Measurements from ENCODE around the gene NUDT5. TPM values are rescaled to one million over a fixed set of nuclear protein-coding genes. Genes with fewer than 3 reads are reported as not detected.

Gene NUDT5
- total and polyA plus RNA-seq, 2 of the 13 experiments (the other 11 are each of a cell fraction or from before 2014, with no cell fraction given), result 79.6 to 134 TPM

- Histone ChIP-seq H3K27me3 (ENCODE audit: control insufficient read depth in 1 of 2, insufficient read depth in 2 of 2, low read length in 2 of 2) (no peaks in the 10 kb centered on the region), H3K4me1 (ENCODE audit: insufficient read depth, low read length) (no peaks in the 10 kb centered on the region), H3K4me3 (replicated peaks in 1 of 3; ENCODE audit: insufficient read depth in 1 of 3, low read depth in 2 of 3, low read length in 3 of 3) (no peak overlapping the region), H3K36me3 (replicated peaks in 1 of 2; ENCODE audit: control insufficient read depth in 1 of 2, insufficient read depth in 2 of 2, low read length in 2 of 2) (peaks cover 13 to 67% of the 10 kb centered on the region in 2 experiments), H3K9ac (ENCODE audit: insufficient read depth, low read depth, low read length) (no peak overlapping the region), H4K20me1 (ENCODE audit: insufficient read depth, low read length) (peaks cover 8% of the 10 kb centered on the region), H3K79me2 (ENCODE audit: insufficient read depth, low read length) (no peaks in the 10 kb centered on the region), H3K9me3 (ENCODE audit: low read length) (no peaks in the 10 kb centered on the region), H3K4me2 (ENCODE audit: low read depth, low read length) (no peak overlapping the region), H2AFZ (ENCODE audit: low read length) (no peak overlapping the region), H3K27ac (ENCODE audit: extremely low read length, insufficient read depth, low read length) (no peak overlapping the region)
- no peak for ATAC-seq
- ChIA-PET POLR2A (interaction anchor here (1.3 kb wide), 1 partner anchor 23 kb away, joined by 3 read pairs; no protein-coding TSS in a partner anchor), CTCF (ENCODE audit: low intra/inter-chr PET ratio, low total read pairs) (interaction anchor here (0.7 to 3.2 kb wide), 2 partner anchors 23 to 442 kb away, joined by 3 to 9 read pairs; no protein-coding TSS in a partner anchor)
- peak; percentile 39 for DNase-seq (ENCODE audit: low spot score)
- WGBS (ENCODE audit: low lambda C conversion rate), result 55% methylated on average over 6 of the region's 6 CpGs
- in situ Hi-C loops (cut with HindIII; ENCODE audit: extremely low pct_ligation_motif_present, low pct_unique_long_range_greater_than_20kb) (no loop called here), intact Hi-C loops (cut with micrococcal nuclease; ENCODE audit: unreplicated experiment) (no loop called here)
- FAIRE-seq, result no peak
- TF ChIP-seq ATRX (CRISPR knock-in tag; IDR thresholded peaks at IDR 0.05; ENCODE audit: borderline replicate concordance), result no peak
- peak; percentile 29; the same call in 1 of the 2 replicates for TF ChIP-seq NR2C2 (CRISPR knock-in tag; IDR thresholded peaks at IDR 0.05; ENCODE audit: borderline replicate concordance)
- TF ChIP-seq ZNF256 (CRISPR knock-in tag; conservative IDR thresholded peaks at IDR 0.05), result no peak
- TF ChIP-seq CTCF (CRISPR knock-in tag; IDR thresholded peaks at IDR 0.05), result peak; percentile 54
- no peak for TF ChIP-seq ZNF713 (CRISPR knock-in tag; IDR thresholded peaks at IDR 0.05)
- 0 out of 2 replicates have a peak, but pooled peaks have one; percentile 6 for TF ChIP-seq SMC3 (IDR thresholded peaks at IDR 0.05; ENCODE audit: low read length)
- no peak for TF ChIP-seq SYNCRIP (IDR thresholded peaks at IDR 0.05; ENCODE audit: insufficient read depth, low read depth, low read length)
- peak; percentile 53 for TF ChIP-seq STAG1 (CRISPR knock-in tag; IDR thresholded peaks at IDR 0.05)
- no peak for TF ChIP-seq ZNF788 (CRISPR knock-in tag; IDR thresholded peaks at IDR 0.05; ENCODE audit: borderline replicate concordance)
- no peak for TF ChIP-seq CC2D1A (CRISPR knock-in tag; IDR thresholded peaks at IDR 0.05)
- BruUV-seq (replicated peaks), result no TSS peak
Measured at GRCh38 chr10:12214763-12215218, 19.1 kb upstream of the NUDT5 start.

Measured in HepG2 (cell line).